A549 (cell line): Measurements from ENCODE around the gene CXCR5. TPM values are rescaled to one million over a fixed set of nuclear protein-coding genes. Genes with fewer than 3 reads are reported as not detected.

ENCODE experiments used
- ATAC-seq, 2 experiments: fragments of 200-7000 bp in 1 of 2; fragments of >200 bp in 1 of 2; cut with Nextera tagmentation in 1 of 2; cut with Tn5 transposase in 1 of 2; 3 replicates each; pipeline versions ENCODE4 v1.8.0 to v1.9.1; 2018 to 2020; ENCODE audit warnings: mild to moderate bottlenecking in 1 of 2, moderate library complexity in 1 of 2
- CTCF ChIA-PET: fragments of 300-600 bp; sonication (Branson Sonifier 250); formaldehyde crosslinking; extraction: SDS; loops from one replicate; lab custom pipeline; 2021; ENCODE audit warnings: antibody characterized with exemption, inconsistent platforms; lab: Yijun Ruan, JAX
- POLR2A ChIA-PET: fragments of 350-600 bp; formaldehyde crosslinking; extraction: SDS; loops from one replicate; lab custom pipeline; 2021; ENCODE audit warnings: antibody characterized with exemption, inconsistent platforms; lab: Yijun Ruan, JAX
- DNase-seq, 2 experiments: peaks; one replicate each; pipeline versions ENCODE4 v3.0.0 to v3.0.0-alpha.2; 2011 to 2016; ENCODE audit warnings: low read depth in 1 of 2, low spot score in 1 of 2
- FAIRE-seq: peaks from 2 replicates; lab custom pipeline; 2011; peaks lifted over from hg19 to GRCh38; lab: Jason Lieb, UNC
- H3K27ac ChIP-seq, 2 experiments: fragments of >200 bp; sonication (Bioruptor Twin); formaldehyde crosslinking; 3 replicates each; pipeline ENCODE4 v1.5.1; 2016 to 2017
- H3K4me1 ChIP-seq: fragments of >200 bp; sonication (Bioruptor Twin); formaldehyde crosslinking; 3 replicates; pipeline ENCODE4 v1.6.1; 2016
- H3K4me2 ChIP-seq: fragments of >200 bp; sonication (Bioruptor Twin); formaldehyde crosslinking; 3 replicates; pipeline ENCODE4 v1.6.1; 2016
- H3K4me3 ChIP-seq: fragments of >200 bp; sonication (Bioruptor Twin); formaldehyde crosslinking; 3 replicates; pipeline ENCODE4 v1.5.1; 2016
- H3K9me3 ChIP-seq: fragments of >200 bp; sonication (Bioruptor Twin); formaldehyde crosslinking; 3 replicates; pipeline ENCODE4 v1.6.1; 2016
- CBX8 ChIP-seq: fragments of 200-600 bp; sonication (generic); IDR thresholded peaks from 2 replicates; pipeline ENCODE4 v1.6.1; 2016
- CEBPB ChIP-seq, 2 experiments: fragments of >200 bp in 1 of 2; sonication (Bioruptor Twin) in 1 of 2; formaldehyde crosslinking in 1 of 2; IDR thresholded peaks; 2 replicates each; pipeline ENCODE4 v1.6.1; 2012 to 2016
- CHD2 ChIP-seq: fragments of 150-350 bp; IDR thresholded peaks from 2 replicates; pipeline ENCODE4 v1.6.1; 2014; ENCODE audit warnings: low read length; ENCODE audit not compliant: partially characterized antibody
- CTCF ChIP-seq: fragments of >200 bp; sonication (Bioruptor Twin); formaldehyde crosslinking; IDR thresholded peaks from 3 replicates; pipeline ENCODE4 v1.5.1; 2016
- E2F6 ChIP-seq: IDR thresholded peaks from 2 replicates; pipeline ENCODE4 v1.6.1; 2012; ENCODE audit warnings: low read depth, borderline replicate concordance
- EHF ChIP-seq: fragments of 250-450 bp; sonication (Bioruptor Pico); IDR thresholded peaks from 2 replicates; pipeline ENCODE4 v1.5.0; 2020; ENCODE audit warnings: mild to moderate bottlenecking
- ESRRA ChIP-seq: fragments of 150-350 bp; IDR thresholded peaks from 2 replicates; pipeline ENCODE4 v1.6.1; 2014; ENCODE audit warnings: mild to moderate bottlenecking, low read length, borderline replicate concordance
- FOSL2 ChIP-seq, 2 experiments: fragments of 450-650 bp in 1 of 2; fragments of >200 bp in 1 of 2; sonication (Bioruptor Twin) in 1 of 2; formaldehyde crosslinking; IDR thresholded peaks; 2 replicates each; pipeline versions ENCODE4 v1.5.0 to v1.6.1; 2016 to 2020; ENCODE audit warnings: mild to moderate bottlenecking in 1 of 2, moderate library complexity in 1 of 2
- GATA3 ChIP-seq: IDR thresholded peaks from 2 replicates; pipeline ENCODE4 v1.6.1; 2012; ENCODE audit warnings: borderline replicate concordance
- HOXA7 ChIP-seq: fragments of 250-450 bp; sonication (Bioruptor Pico); IDR thresholded peaks from 2 replicates; pipeline ENCODE4 v1.5.0; 2020; ENCODE audit warnings: mild to moderate bottlenecking, moderate library complexity
- HOXB13 ChIP-seq: fragments of 250-450 bp; sonication (Bioruptor Pico); IDR thresholded peaks from 2 replicates; pipeline ENCODE4 v1.5.0; 2020; ENCODE audit warnings: low read depth, mild to moderate bottlenecking, moderate library complexity
- MAFK ChIP-seq: fragments of 450-650 bp; IDR thresholded peaks from 2 replicates; pipeline ENCODE4 v1.6.1; 2014; ENCODE audit not compliant: partially characterized antibody
- MAZ ChIP-seq: fragments of 150-350 bp; IDR thresholded peaks from 2 replicates; pipeline ENCODE4 v1.6.1; 2014; ENCODE audit warnings: antibody characterized with exemption, low read depth, low read length, borderline replicate concordance
- NFE2L2 ChIP-seq: fragments of 150-350 bp; conservative IDR thresholded peaks from 2 replicates; pipeline ENCODE4 v1.6.1; 2014; ENCODE audit warnings: low read length
- NPAS2 ChIP-seq: fragments of 250-450 bp; sonication (Bioruptor Pico); IDR thresholded peaks from 2 replicates; pipeline ENCODE4 v1.8.0; 2022; ENCODE audit warnings: mild to moderate bottlenecking, moderate library complexity, borderline replicate concordance
- PBX3 ChIP-seq: IDR thresholded peaks from 2 replicates; pipeline ENCODE4 v1.6.1; 2012
- RAD21 ChIP-seq, 2 experiments: fragments of >200 bp in 1 of 2; sonication (Bioruptor Twin) in 1 of 2; formaldehyde crosslinking in 1 of 2; IDR thresholded peaks in 1 of 2; conservative IDR thresholded peaks in 1 of 2; 2 replicates in 1 of 2; 3 replicates in 1 of 2; pipeline ENCODE4 v1.6.1; 2012 to 2018; ENCODE audit warnings: inconsistent platforms in 1 of 2
- RCOR1 ChIP-seq: fragments of 150-350 bp; IDR thresholded peaks from 2 replicates; pipeline ENCODE4 v1.6.1; 2014; ENCODE audit warnings: antibody characterized with exemption, low read length, low read depth
- TFCP2L1 ChIP-seq: fragments of 250-450 bp; sonication (Bioruptor Pico); IDR thresholded peaks from 2 replicates; pipeline ENCODE4 v1.5.0; 2021; ENCODE audit warnings: mild to moderate bottlenecking
- USF2 ChIP-seq: fragments of 450-650 bp; IDR thresholded peaks from 2 replicates; pipeline ENCODE4 v1.6.1; 2014; ENCODE audit warnings: antibody characterized with exemption
- ZNF302 ChIP-seq: fragments of 250-450 bp; sonication (Bioruptor Pico); IDR thresholded peaks from 2 replicates; pipeline ENCODE4 v1.9.0; 2021; ENCODE audit warnings: inconsistent platforms, mild to moderate bottlenecking, moderate library complexity
- ZSCAN20 ChIP-seq: fragments of 250-450 bp; sonication (Bioruptor Pico); IDR thresholded peaks from 2 replicates; pipeline ENCODE4 v1.8.0; 2022; ENCODE audit warnings: mild to moderate bottlenecking, moderate library complexity
- WGBS: methylation state at CpG from one replicate; pipeline ENCODE4 v1.1.6; 2017; ENCODE audit errors: missing lambda C conversion rate; 5-methylcytosine and 5-hydroxymethylcytosine counted together
- polyA plus RNA-seq, 4 experiments: library from polyadenylated mRNA; depleted of rRNA in 3 of 4; stranded (reverse); fragments of >200 nt; fragmentation: RNase III in 1 of 4; extraction: RNeasy Plus Mini Kit Qiagen cat#74134 plus additional on column Dnase treatment in 1 of 4; gene quantifications; 2 replicates in 3 of 4; 3 replicates in 1 of 4; pipeline ENCODE4 v1.2.3, GENCODE V29; 2011 to 2017

Gene CXCR5
- polyA plus RNA-seq, 2 of the 4 experiments (the other 2 are of a cell fraction), result 0.04 TPM; not detected in 1

GRCh38 chr11:118915941-118916841 is 32.5 kb downstream of the CXCR5 start:
- ATAC-seq, result no peak
- no peak for FAIRE-seq

GRCh38 chr11:118916842-118917388 is 33.2 kb downstream of the CXCR5 start:
- TF ChIP-seq NPAS2, result no peak
- no peak for TF ChIP-seq NFE2L2
- no peak for TF ChIP-seq RCOR1
- TF ChIP-seq HOXA7 (CRISPR knock-in tag), result 0 out of 2 replicates have a peak, but pooled peaks have one; percentile 25

More at GRCh38 chr11:118915941-118916841, 32.5 kb downstream of the CXCR5 start:
- WGBS, result 80% methylated on average over 5 of the region's 10 CpGs
- peak overlapping the region; percentile 98 to 100 for H3K27ac ChIP-seq
- no peak for TF ChIP-seq USF2
- TF ChIP-seq E2F6, result no peak
- no peak for TF ChIP-seq HOXB13 (CRISPR knock-in tag)
- TF ChIP-seq CBX8, result no peak
- TF ChIP-seq EHF (CRISPR knock-in tag), result no peak
- TF ChIP-seq TFCP2L1 (CRISPR knock-in tag), result no peak
- no peak for TF ChIP-seq PBX3
- TF ChIP-seq CTCF, result no peak
- no peak for TF ChIP-seq ESRRA
- no peak for TF ChIP-seq CEBPB (IDR thresholded peaks at IDR 0.05)
- TF ChIP-seq RAD21 (conservative IDR thresholded peaks at IDR 0.05 in 1 of 2, IDR thresholded peaks at IDR 0.05 in 1 of 2), result no peak
- no peak for TF ChIP-seq CHD2
- TF ChIP-seq MAFK, result no peak
- TF ChIP-seq ZSCAN20 (CRISPR knock-in tag), result no peak
- TF ChIP-seq NPAS2, result no peak
- no peak for TF ChIP-seq MAZ
- TF ChIP-seq GATA3, result no peak
- no peak for TF ChIP-seq ZNF302 (CRISPR knock-in tag)
- TF ChIP-seq FOSL2 (IDR thresholded peaks at IDR 0.05), result no peak
- no peak for TF ChIP-seq FOSL2 (CRISPR knock-in tag; IDR thresholded peaks at IDR 0.05)
- H3K4me3 ChIP-seq, result peak overlapping the region; percentile 43; the same call in 2 of the 3 replicates
- peaks cover 75% of the 10 kb centered on the region for H3K4me1 ChIP-seq
- POLR2A ChIA-PET, result interaction anchor here (0.9 kb wide), 1 partner anchor 8 kb away, joined by 3 read pairs; no protein-coding TSS in a partner anchor
- peak in 1 of 2 experiments; percentile 3 for DNase-seq
- CTCF ChIA-PET, result interaction anchor here (0.8 to 1.2 kb wide), 2 partner anchors 10 to 226 kb away, joined by 3 to 7 read pairs; no protein-coding TSS in a partner anchor
- H3K4me2 ChIP-seq, result peak overlapping the region; percentile 100
- H3K9me3 ChIP-seq, result no peaks in the 10 kb centered on the region

More at GRCh38 chr11:118916842-118917388, 33.2 kb downstream of the CXCR5 start:
- peak overlapping the region; percentile 43 for H3K4me3 ChIP-seq
- ChIA-PET CTCF (interaction anchor here (0.8 to 1.3 kb wide), 3 partner anchors 9 to 227 kb away, joined by 3 to 7 read pairs (median 3); no protein-coding TSS in a partner anchor), POLR2A (interaction anchor here (0.9 kb wide), 1 partner anchor 9 kb away, joined by 3 read pairs; no protein-coding TSS in a partner anchor)
- H3K4me2 ChIP-seq, result peak overlapping the region; percentile 100
- peaks cover 69% of the 10 kb centered on the region for H3K4me1 ChIP-seq
- H3K27ac ChIP-seq, result peak overlapping the region; percentile 98 to 100
- ATAC-seq (no peak), DNase-seq (peak in 1 of 2 experiments; percentile 81), FAIRE-seq (no peak)
- WGBS, result 3% methylated on average over 7 of the region's 8 CpGs
- no peaks in the 10 kb centered on the region for H3K9me3 ChIP-seq
